GM18951 (cell line): ENCODE results near the gene LGMN.

Experiments used
- POLR2A ChIP-seq: IDR thresholded peaks from 4 replicates; pipeline ENCODE4 v1.6.1; 2011; ENCODE audit warnings: mild to moderate bottlenecking; ENCODE audit not compliant: insufficient read length, insufficient read depth; ENCODE audit errors: extremely low read depth
- in situ Hi-C: fragments of 300-500 bp; cut with MboI; formaldehyde crosslinking; loops from one replicate; pipeline ENCODE4 v1.12.0; 2022; ENCODE audit warnings: low sequenced_read_pairs, mixed read lengths, inconsistent platforms; ENCODE audit not compliant: unreplicated experiment

Gene LGMN

DNA sequence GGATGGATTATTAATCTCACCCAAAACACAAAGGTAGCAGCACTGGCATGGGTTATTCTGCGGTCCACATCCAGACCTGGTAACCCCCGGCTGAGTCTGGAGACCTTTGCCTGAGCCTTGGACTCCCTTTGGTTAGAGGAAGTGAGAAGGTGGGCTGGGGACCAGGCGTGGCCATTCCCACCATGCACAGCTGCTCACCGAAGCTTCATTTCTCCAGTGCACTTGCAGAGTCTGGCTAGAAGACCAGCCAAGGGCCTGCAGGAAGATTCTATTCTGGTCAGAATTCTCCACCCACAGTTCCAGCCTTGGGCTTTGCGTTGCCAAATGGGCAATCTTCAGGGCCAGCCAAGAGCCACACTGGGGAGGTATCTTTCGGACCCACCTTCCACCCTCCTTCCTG lies 73.0 kb downstream of the LGMN start:
- TF ChIP-seq POLR2A, result no peak
- in situ Hi-C loops, result loop anchor here (25.0 kb wide), 1 partner anchor 538 kb away; no protein-coding TSS in a partner anchor

DNA sequence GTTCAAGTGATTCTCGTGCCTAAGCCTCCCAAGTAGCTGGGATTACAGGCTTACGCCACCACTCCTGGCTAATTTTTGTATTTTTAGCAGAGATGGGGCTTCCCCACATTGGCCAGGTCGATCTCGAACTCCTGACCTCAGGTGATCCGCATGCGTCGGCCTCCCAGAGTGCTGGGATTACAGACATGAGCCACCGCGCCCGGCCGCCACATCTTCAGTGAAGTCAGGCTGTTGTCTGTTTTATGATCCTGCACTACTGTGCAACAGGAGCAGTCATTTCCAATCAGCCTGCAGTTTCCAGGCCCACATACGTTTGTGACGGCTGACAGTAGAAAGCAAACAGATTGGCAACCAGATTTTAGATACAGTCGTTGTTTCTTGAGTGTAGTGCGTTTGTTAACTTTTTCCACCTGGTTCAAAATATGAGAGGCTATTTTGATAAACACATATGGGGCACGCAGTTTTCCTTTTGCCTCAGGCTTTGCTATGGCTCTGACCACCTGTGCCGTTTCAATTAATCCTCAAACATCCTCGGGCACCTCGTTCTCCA lies 74.8 kb downstream of the LGMN start:
- in situ Hi-C loops, result no loop called here
- TF ChIP-seq POLR2A, result no peak

DNA sequence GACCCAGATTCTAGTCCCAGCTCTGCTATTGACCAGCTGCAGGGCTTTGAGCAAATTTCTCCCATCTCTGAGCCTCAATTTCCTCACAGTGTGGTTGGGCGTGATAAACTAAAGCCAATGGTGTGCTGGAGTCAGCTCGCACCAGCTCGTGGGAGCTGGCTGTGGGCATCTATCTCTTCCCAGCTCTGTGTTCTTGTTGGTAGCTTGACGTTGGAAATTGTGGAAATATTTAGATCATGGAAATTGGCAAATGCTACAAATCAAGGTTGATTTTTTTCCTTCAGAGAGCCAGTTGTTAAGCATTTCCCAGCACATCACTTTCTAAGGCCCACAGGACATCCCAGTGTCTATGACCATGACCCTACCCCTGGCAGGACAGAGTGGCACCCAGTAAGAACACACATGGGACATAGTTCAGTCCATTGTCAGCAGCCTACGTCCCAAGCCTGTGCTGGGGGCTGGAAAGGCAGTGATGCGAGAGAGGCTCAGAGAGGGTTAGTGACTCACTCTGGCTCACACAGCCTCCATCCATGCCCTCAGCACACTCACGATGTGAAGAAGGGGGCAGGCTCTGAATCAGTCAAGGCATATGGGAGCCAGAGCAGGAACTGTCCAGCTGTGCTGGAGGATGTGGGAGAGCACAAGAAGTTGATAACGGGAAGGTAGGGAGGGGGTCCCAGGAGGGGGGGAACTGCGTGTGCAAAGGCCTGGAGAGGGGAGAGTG lies 77.6 kb downstream of the LGMN start:
- in situ Hi-C loops, result no loop called here
- no peak for TF ChIP-seq POLR2A

DNA sequence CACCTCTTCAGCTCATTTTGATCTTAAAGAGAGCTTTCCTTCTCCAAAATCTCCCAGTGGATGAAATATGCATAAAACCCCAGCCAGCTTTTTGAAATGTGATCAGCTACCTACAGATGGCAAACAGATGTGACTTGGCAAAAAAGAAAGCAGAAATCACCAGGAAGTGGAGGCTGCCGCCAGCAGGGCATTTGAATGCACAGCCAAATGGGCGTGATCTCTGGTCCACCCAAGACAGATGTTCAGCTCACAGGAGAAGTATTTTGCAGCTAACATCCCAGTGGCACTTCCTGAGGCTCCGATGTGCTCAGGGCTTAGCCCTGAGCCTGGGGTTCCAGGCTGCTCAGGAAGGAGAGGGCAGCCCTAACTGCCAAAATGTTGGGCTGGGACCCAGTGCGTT lies 78.3 kb downstream of the LGMN start:
- no peak for TF ChIP-seq POLR2A
- in situ Hi-C loops, result no loop called here

DNA sequence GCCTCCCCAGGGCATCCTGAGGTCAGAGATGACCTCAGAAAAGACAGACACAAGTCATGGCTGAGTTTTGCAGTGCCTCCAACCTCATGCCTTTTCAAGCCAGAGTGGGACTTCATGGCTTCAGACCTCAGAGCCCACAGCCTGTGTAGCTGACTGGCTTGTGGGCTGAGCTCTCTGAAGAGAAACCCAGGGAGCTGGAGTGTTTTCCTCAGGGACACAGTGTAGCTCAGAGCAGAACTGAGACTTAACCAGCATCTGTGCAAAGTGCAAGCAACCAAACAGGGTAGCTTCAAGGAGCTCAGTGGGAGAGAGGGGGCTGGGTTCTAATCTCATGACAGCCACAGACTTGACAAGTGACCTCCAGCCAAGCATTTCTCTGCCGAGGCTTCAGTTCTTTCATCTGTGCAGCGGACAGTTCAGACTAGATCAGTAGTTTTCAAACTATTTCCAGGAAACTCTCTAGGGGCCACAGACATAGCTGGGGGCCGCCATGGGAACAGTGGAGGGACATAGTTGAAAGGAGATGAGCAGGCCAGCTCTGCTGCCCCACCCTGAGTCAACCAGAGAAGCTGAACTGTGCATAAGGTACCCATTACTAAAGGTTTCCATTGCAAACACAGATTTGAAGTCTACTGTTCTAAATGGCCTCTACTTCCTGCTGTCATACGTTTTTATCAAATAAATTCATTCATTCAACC lies 80.0 kb downstream of the LGMN start:
- in situ Hi-C loops, result no loop called here
- TF ChIP-seq POLR2A, result no peak

DNA sequence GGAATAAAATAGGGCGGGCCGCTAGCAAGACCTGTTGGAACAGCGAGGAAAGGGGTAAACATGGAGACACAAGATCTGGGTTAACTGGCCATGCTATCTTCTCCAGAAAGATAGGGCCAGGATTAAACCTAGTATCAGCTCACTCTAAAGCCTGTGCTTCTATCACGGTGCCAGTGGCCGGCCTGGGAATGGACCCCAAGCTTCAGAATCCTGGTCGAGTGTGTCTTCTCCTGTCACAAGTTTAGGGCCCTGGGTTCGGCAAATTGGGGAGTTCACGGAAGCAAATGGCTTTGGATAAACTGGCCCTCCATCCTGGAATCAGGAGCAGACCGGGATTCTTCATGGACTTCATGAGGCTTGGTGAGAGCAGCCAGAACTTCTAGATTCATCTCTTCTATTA lies 82.2 kb downstream of the LGMN start:
- in situ Hi-C loops, result no loop called here
- TF ChIP-seq POLR2A, result no peak

DNA sequence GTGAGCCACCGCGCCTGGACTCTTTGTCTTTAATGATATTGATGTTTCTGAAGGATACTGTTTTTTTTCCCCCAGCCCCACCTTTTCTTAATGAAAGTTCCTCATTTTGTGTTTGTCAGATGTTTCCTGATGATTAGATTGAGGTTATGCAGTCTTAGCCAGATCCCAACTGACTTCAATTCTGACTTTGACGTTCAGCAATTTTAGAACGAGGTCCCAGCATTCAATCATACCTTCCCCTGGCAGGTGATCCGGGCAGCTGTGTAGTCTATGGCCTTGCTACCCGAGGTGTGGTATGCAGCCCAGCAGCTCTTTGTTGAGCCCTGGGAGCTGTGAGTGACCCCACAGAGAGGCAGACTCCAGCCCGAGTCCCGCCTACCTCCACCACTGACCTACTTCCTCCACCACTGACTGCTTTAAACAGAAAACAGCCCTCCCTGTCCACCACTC lies 82.7 kb downstream of the LGMN start:
- in situ Hi-C loops, result no loop called here
- no peak for TF ChIP-seq POLR2A

DNA sequence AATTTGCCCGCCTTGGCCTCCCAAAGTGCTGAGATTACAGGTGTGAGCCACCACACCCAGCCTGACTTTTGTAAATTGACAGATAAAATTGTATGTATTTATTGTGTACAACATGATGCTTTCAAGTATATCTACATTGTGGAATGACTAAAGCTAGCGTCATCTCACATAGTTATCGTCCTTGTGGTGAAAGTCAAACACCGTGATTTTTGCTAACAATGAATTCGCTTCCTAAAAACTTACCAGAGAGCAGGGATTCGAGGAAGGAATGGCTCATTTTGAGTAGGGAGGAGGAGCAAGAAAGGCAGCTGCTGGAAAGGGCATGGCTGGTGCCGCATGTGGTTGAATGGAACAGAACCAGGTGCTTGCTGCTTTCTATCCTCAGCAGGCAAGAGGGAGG lies 85.4 kb downstream of the LGMN start:
- in situ Hi-C loops, result no loop called here
- TF ChIP-seq POLR2A, result no peak

DNA sequence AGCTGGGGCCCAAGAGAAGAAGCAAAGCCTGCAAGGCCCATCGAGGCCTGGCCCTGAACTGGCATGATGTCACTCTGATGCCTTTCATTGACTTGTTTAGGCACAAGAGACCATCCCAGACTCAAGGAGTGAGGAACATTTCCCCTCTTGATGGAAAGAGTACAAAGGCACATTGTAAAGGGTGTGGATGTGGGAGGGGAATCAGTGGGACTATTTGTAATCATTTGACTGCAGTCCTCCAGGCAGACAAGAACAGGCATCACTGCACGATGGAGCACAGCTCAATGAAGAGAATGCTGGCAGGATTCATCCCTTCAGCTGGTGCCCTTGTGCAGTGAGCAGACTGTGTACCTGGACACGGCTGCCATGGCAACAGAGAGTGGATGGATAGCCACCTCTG lies 87.9 kb downstream of the LGMN start:
- no peak for TF ChIP-seq POLR2A
- in situ Hi-C loops, result no loop called here

DNA sequence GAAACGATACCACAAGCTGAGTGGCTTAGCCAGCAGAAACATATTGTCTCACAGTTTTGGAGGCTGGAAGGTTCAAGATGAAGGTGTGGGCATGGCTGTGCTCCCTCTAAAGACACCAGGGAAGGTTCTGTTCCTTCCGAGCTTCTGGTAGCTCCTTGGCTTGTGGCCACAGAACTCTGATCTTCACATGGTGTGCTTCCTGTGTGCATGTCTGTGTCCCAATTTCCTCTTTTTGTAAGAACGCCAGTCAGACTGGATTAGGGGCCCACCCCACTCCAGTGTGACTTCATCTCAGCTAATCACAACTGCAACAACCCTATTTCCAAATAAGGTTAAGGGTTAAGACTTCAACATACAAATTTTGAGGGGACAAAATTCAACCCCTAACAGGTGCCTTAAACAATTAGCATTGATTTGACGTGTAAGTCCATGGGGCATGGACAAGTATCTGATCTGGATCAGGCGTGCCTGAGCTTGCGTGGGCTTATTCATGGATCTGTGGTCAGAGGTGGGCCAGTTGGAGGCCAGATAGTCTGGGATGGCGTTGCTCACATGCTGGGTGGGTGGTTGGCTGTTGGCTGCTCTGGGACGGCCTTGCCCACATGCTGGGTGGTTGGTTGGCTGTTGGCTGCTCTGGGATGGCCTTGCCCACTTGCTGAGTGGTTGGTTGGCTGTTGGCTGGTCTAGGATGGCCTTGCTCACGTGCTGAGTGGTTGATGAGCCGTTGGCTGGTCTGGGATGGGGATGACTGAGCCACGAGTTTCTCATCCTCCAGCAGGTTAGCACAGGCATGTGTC lies 88.5 kb downstream of the LGMN start:
- in situ Hi-C loops, result no loop called here
- TF ChIP-seq POLR2A, result no peak

DNA sequence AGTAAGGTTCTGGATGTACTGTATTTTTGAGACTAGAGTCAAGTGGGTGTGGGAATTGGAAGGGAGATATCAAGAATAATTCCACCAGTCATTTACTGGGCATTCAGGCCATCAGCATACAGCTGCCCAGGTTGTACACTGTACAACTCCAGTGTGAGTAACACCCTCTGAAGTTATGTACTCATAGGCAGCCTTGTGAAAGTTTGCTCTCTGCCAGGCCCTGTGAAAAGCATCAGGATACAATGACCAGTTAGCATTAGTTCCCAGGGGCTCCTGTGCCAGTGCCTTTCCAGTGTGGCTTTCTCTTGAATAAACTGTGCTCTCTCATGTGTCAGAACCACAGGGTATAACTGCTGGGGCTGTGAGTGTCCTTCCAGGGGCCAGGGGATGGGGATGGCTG lies 89.7 kb downstream of the LGMN start:
- in situ Hi-C loops, result no loop called here
- TF ChIP-seq POLR2A, result no peak

DNA sequence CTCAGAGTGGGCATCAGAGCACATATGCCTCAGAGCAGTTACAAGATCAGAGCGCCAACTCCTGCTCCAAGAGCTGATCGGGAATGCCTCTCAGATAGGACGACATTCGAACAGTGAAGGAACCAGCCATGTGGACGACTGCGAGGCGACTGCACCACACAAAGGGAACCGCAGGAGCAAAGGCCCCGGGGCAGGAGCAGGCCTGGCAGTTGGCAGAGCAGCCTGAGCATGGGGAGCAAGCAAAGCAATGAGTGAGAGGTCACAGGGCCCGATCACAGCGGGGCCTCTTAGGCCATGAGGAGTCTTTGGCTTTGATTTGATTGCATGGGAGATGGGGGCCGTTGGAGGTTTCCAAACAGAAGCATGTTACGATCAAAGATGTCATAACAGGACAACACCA lies 90.3 kb downstream of the LGMN start:
- in situ Hi-C loops, result no loop called here
- TF ChIP-seq POLR2A, result no peak

DNA sequence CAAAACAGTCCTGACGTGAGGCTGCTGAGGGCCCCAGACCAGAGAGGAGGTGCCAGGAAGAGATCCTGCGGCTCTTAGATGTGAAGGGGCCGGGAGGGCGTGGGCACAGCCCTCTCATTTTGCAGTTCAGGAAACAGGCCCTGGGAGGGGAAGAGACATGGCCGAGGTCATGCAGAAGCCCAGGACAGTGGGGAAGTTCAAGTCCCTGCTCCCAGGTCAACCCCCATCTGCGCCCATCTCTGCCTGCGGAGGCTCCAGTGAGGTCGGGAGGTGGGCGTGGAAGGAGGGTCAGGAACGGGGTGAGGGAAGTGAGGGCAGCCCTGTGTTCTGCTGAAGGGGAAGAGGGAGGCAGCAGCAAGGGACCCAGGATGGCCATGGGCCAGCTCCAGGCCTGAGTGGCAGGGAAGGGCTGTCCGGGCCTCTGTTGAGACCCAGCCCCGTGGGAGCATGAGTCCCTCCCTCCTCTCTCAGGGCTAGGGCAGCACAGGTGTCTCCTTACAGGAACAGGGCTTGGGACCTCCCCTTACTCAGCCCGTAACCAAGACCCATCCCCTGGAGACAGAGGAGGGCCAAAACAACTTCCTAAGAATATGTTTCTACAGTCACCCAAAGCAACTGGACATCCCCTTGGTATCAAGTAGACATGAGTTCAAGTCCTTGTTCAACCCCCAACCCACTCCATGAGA lies 90.8 kb downstream of the LGMN start:
- no peak for TF ChIP-seq POLR2A
- in situ Hi-C loops, result no loop called here
